Cardiac muscle cell (in vitro differentiated cells and primary cell): ENCODE results near the gene MBNL1. TPM values are rescaled to one million over a fixed set of nuclear protein-coding genes. Genes with fewer than 3 reads are reported as not detected.

Experiments
- DNase-seq, 2 donors: peaks; one replicate each; pipeline versions ENCODE4 v3.0.0 to v3.0.0-alpha.2; 2010 to 2017; ENCODE audit warnings: low read depth in 1 of 2, low spot score in 1 of 2
- H3K27ac ChIP-seq: fragments of 200-600 bp; sonication (generic); 2 replicates; pipeline ENCODE4 v1.5.1; 2016
- H3K27me3 ChIP-seq: fragments of 200-600 bp; sonication (generic); 2 replicates; pipeline ENCODE4 v1.6.0; 2016; ENCODE audit warnings: control low read depth
- H3K36me3 ChIP-seq: fragments of 200-600 bp; sonication (generic); 2 replicates; pipeline ENCODE4 v1.5.1; 2016; ENCODE audit warnings: control low read depth
- H3K4me1 ChIP-seq: fragments of 200-600 bp; sonication (generic); 2 replicates; pipeline ENCODE4 v1.8.1; 2017; ENCODE audit warnings: low read depth, mild to moderate bottlenecking, mixed run types
- H3K4me3 ChIP-seq: fragments of 200-600 bp; sonication (generic); 2 replicates; pipeline ENCODE4 v1.5.1; 2016; ENCODE audit warnings: mild to moderate bottlenecking
- H3K9me3 ChIP-seq: fragments of 200-600 bp; sonication (generic); 2 replicates; pipeline ENCODE4 v1.5.1; 2017; ENCODE audit warnings: low read depth, mild to moderate bottlenecking, control low read depth
- polyA plus RNA-seq: library from polyadenylated mRNA; unstranded; fragments of >200 nt; fragmentation: Nextera tagmentation; extraction: Ambion mirVana; gene quantifications from 2 replicates; pipeline ENCODE4 v1.2.1, GENCODE V29; 2016
- total RNA-seq: library from RNA; depleted of rRNA; stranded (reverse); fragments of >200 nt; gene quantifications from 2 replicates; pipeline ENCODE4 v1.2.3, GENCODE V29; 2016
- TF ChIP-seq, protein P1 (sequence below): IDR thresholded peaks from 2 replicates; pipeline ENCODE4 v1.5.1; 2012; ENCODE audit warnings: low read depth, mild to moderate bottlenecking, low read length

The MBNL1 gene
- total and polyA plus RNA-seq, 2 experiments from 2014 or later = 18.1 to 75.1 TPM

DNA sequence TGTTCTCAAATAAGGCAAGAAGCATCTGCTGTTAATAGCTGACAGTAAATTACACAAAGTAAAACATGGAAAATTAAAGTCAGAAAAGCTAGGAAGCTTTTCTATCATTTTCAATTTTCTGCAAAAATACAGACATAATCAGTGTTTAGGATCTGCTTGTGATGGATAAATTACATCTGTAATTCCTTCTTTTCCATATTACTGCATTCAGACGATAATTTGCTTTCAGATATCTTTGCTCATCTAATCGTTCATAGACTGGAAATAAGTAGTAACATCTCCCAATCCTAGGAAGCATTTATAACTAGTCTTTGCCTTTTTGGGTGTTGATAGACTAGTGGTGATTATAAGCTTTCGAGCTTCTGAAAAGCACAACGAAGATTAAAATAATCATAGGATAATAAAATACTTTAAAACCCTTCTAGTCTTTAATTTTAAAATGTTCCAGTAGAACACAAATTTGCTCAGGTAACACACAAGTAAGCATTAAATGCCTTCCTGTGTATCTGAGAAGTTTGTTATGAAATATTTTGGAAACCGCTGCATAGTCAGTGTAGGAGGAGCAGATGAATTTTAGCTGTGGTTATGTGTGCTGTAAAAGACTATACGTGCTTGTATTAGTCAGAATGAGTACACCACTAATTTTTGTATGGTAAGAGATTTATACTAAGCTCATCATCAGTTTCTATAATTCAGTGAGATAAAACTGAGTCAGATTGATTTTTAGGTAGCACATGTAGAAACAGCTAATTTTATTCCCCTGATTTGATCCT is 41.0 kb downstream of the MBNL1 start:
- H3K27ac ChIP-seq = no peak overlapping the region
- DNase-seq = peak in 1 of 2 donors; percentile 70

DNA sequence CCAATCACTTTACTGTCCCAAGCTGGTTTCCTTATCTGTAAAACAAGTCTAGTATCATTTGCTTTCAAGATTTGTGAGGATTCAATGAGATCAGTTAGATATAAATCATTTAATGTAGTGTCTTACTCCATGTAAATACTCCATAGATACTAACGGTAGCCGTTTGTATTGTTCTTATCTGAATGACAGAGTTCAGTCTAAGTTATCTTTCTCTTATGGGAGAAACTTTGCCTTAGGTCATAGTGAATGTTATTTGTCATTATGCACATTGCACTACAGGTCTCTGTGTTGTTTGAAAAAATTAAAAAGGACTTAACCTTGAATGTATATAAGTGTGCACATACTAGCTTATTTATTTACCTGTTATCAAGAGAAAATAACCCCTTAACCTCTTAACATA is 44.7 kb downstream of the MBNL1 start:
- no peak for DNase-seq
- no peaks in the 10 kb centered on the region for H3K9me3 ChIP-seq
- no peaks in the 10 kb centered on the region for H3K4me1 ChIP-seq
- no peaks in the 10 kb centered on the region for H3K36me3 ChIP-seq
- no peak overlapping the region for H3K27ac ChIP-seq
- no peaks in the 10 kb centered on the region for H3K27me3 ChIP-seq
- H3K4me3 ChIP-seq = no peak overlapping the region
- TF ChIP-seq, protein P1, sequence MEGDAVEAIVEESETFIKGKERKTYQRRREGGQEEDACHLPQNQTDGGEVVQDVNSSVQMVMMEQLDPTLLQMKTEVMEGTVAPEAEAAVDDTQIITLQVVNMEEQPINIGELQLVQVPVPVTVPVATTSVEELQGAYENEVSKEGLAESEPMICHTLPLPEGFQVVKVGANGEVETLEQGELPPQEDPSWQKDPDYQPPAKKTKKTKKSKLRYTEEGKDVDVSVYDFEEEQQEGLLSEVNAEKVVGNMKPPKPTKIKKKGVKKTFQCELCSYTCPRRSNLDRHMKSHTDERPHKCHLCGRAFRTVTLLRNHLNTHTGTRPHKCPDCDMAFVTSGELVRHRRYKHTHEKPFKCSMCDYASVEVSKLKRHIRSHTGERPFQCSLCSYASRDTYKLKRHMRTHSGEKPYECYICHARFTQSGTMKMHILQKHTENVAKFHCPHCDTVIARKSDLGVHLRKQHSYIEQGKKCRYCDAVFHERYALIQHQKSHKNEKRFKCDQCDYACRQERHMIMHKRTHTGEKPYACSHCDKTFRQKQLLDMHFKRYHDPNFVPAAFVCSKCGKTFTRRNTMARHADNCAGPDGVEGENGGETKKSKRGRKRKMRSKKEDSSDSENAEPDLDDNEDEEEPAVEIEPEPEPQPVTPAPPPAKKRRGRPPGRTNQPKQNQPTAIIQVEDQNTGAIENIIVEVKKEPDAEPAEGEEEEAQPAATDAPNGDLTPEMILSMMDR = no peak

More for the DNA sequence above, 41.0 kb downstream of the MBNL1 start:
- Histone ChIP-seq H3K4me1 (peaks cover 11% of the 10 kb centered on the region), H3K9me3 (no peaks in the 10 kb centered on the region), H3K4me3 (no peak overlapping the region), H3K27me3 (no peaks in the 10 kb centered on the region), H3K36me3 (no peaks in the 10 kb centered on the region)
- TF ChIP-seq, protein P1 = no peak

- H3K36me3 ChIP-seq = no peaks in the 10 kb centered on the region
- DNase-seq = no peak
- no peaks in the 10 kb centered on the region for H3K9me3 ChIP-seq
- H3K4me3 ChIP-seq = no peak overlapping the region
- H3K27me3 ChIP-seq = no peaks in the 10 kb centered on the region
- peaks cover 1% of the 10 kb centered on the region for H3K4me1 ChIP-seq
- TF ChIP-seq, protein P1 = no peak
- H3K27ac ChIP-seq = no peak overlapping the region
These were observed 45.2 kb downstream of the MBNL1 start for GRCh38 chr3:152313914-152314313.

DNA sequence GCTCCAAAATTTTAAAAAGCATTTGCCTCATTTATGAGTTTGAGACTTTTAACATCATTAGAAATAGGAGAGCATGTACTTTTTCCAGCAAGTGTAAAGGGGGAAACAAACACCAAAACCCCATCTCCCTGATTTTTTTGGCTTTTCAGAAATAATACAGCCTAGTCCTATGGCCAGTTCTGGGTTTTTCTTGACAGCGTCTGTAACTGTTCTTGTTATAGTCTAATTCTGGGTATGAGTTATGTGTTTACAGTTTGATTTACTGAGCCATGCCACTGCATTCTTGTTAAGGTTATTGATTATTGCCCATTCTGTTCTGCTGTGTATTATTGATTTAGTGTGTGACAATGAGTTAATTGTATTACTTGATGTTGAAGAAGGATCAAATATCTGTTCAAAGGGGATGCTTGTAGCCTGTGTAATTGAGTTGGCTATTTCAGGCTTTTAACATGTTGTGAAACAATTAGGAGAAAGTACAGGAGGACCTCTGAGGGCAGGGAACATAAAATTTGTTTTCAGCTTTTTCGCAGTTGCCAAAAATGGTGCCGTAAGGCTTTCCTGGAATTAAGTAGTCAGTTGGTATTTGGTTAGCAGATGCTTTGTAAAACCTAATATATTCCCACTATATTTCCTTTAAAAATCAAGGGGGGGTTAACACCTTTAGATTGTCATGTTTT is 46.1 kb downstream of the MBNL1 start:
- no peaks in the 10 kb centered on the region for H3K36me3 ChIP-seq

DNA sequence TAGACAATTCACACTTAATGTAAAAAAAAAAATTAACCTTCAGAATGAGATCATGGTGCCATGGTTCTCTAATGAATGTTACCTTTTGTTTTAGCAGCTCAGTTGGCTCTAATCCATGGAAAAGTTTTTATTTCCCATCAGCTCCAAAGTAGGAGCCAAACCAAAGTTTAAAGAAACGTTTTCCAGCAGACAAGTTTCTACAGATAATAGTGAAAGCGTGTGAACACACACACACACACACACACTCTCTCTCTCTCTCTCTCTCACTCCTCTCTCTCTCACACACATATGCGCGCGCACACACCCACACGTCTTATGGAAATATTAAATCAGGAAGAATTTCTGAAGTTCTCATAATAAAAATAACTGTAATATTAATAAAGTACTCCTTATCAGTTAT is 46.9 kb downstream of the MBNL1 start:
- H3K9me3 ChIP-seq = no peaks in the 10 kb centered on the region
- no peak overlapping the region for H3K27ac ChIP-seq
- H3K4me1 ChIP-seq = peaks cover 13% of the 10 kb centered on the region
- H3K4me3 ChIP-seq = no peak overlapping the region
- H3K36me3 ChIP-seq = no peaks in the 10 kb centered on the region
- TF ChIP-seq, protein P1 = no peak
- DNase-seq = peak in 1 of 2 donors; percentile 79
- no peaks in the 10 kb centered on the region for H3K27me3 ChIP-seq

More for the DNA sequence above, 46.1 kb downstream of the MBNL1 start:
- DNase-seq = peak in 1 of 2 donors; percentile 44
- TF ChIP-seq, protein P1 = no peak
- Histone ChIP-seq H3K4me3 (no peak overlapping the region), H3K9me3 (no peaks in the 10 kb centered on the region), H3K27me3 (no peaks in the 10 kb centered on the region), H3K27ac (no peak overlapping the region), H3K4me1 (peaks cover 5% of the 10 kb centered on the region)
